Inflammatory macrophage (primary cell): ENCODE results near the gene ELAVL1.
"Not testable (repeated sequence)": the region's sequence is repeated elsewhere in the genome, so short reads cannot be mapped to it uniquely, and the experiment has no call there.

ENCODE experiments used
- DNase-seq, 2 donors: peaks; one replicate each; pipeline ENCODE4 v3.0.0-alpha.2; 2020 to 2022

ELAVL1 gene

GRCh38 chr19:7920519-7921301 lies 84.7 kb downstream of the ELAVL1 start:
- DNase-seq, result peak; percentile 96 to 97

- peak; percentile 89 to 94 for DNase-seq
Measured at GRCh38 chr19:7919610-7920518, 85.6 kb downstream of the ELAVL1 start, which contains the start of gene SNAPC2. Gene SNAPC2 (plus strand): TSS chr19:7920338. CDS start chr19:7920367, 29 bp downstream.

GRCh38 chr19:7918615-7919421 lies 86.6 kb downstream of the ELAVL1 start:
- DNase-seq, result no peak

GRCh38 chr19:7918062-7918614 lies 87.3 kb downstream of the ELAVL1 start:
- not testable (repeated sequence) for DNase-seq

- DNase-seq, result peak; percentile 36 to 59
Measured at GRCh38 chr19:7917267-7918061, 88.0 kb downstream of the ELAVL1 start.

GRCh38 chr19:7916955-7917266 lies 88.5 kb downstream of the ELAVL1 start:
- no peak for DNase-seq

GRCh38 chr19:7916103-7916954 lies 89.1 kb downstream of the ELAVL1 start:
- DNase-seq, result peak; percentile 43 to 72

- DNase-seq, result no peak
Measured at GRCh38 chr19:7915250-7916102, 90.0 kb downstream of the ELAVL1 start.

- no peak for DNase-seq
Measured at GRCh38 chr19:7914598-7915045, 90.8 kb downstream of the ELAVL1 start, which contains the start of gene TGFBR3L. Gene TGFBR3L (plus strand): TSS chr19:7914830.

- no peak for DNase-seq
Measured at GRCh38 chr19:7914099-7914498, 91.3 kb downstream of the ELAVL1 start.

- no peak for DNase-seq
Measured at GRCh38 chr19:7913652-7914051, 91.8 kb downstream of the ELAVL1 start.

GRCh38 chr19:7912697-7913564 lies 92.5 kb downstream of the ELAVL1 start:
- DNase-seq, result no peak

- no peak for DNase-seq
Measured at GRCh38 chr19:7912144-7912696, 93.2 kb downstream of the ELAVL1 start.

GRCh38 chr19:7911508-7912143 lies 93.8 kb downstream of the ELAVL1 start:
- DNase-seq, result no peak

GRCh38 chr19:7910321-7911161 lies 94.9 kb downstream of the ELAVL1 start:
- no peak for DNase-seq

- DNase-seq, result no peak
Measured at GRCh38 chr19:7909471-7910067, 95.9 kb downstream of the ELAVL1 start.
